Psoas muscle (tissue), 8 donors: ENCODE results near the gene EMILIN2. TPM values are rescaled to one million over a fixed set of nuclear protein-coding genes. Genes with fewer than 3 reads are reported as not detected.

Experiments
- ATAC-seq, 4 donors: fragments of 200-7000 bp; cut with Tn5 transposase; one replicate each; pipeline ENCODE4 v1.9.1; 2020; ENCODE audit warnings: moderate library complexity in 3 of 4, mild to moderate bottlenecking in 2 of 4
- DNase-seq, 2 donors: peaks; one replicate each; pipeline ENCODE4 v3.0.0-alpha.2; 2020
- H3K27ac ChIP-seq: fragments of 200-600 bp; one replicate; pipeline ENCODE4 v1.8.0; 2022
- H3K27me3 ChIP-seq, 3 donors: fragments of 200-600 bp in 1 of 3; one replicate each; pipeline versions ENCODE4 v1.6.1 to v1.8.0; 2013 to 2022; ENCODE audit warnings: low read length in 2 of 3, mild to moderate bottlenecking in 2 of 3, moderate library complexity in 1 of 3; ENCODE audit not compliant: insufficient read depth in 3 of 3
- H3K36me3 ChIP-seq, 2 donors: fragments of 200-600 bp in 1 of 2; one replicate each; pipeline versions ENCODE4 v1.6.1 to v1.8.0; 2013 to 2022; ENCODE audit warnings: low read depth in 1 of 2, mild to moderate bottlenecking in 1 of 2, moderate library complexity in 1 of 2; ENCODE audit not compliant: insufficient read depth in 1 of 2
- H3K4me1 ChIP-seq: fragments of 200-600 bp; one replicate; pipeline ENCODE4 v1.8.0; 2022
- H3K4me3 ChIP-seq: fragments of 200-600 bp; one replicate; pipeline ENCODE4 v1.8.0; 2022; ENCODE audit warnings: mild to moderate bottlenecking
- H3K9me3 ChIP-seq: fragments of 200-600 bp; one replicate; pipeline ENCODE4 v1.8.0; 2022
- WGBS, 3 donors: extraction: QIAGEN DNeasy Blood & Tissue Kit; methylation state at CpG; one replicate each; pipeline versions ENCODE4 v1.1.6 to v1.1.7; 2013; 5-methylcytosine and 5-hydroxymethylcytosine counted together
- intact Hi-C, 2 donors: fragments of 100-400 bp; cut with DNase I; formaldehyde crosslinking; loops; one replicate each; pipeline versions ENCODE4 v1.11.0 to v1.14.2; 2022
- polyA plus RNA-seq, 3 donors: library from polyadenylated mRNA; stranded (reverse); fragments of 200-250 nt; gene quantifications; one replicate each; pipeline ENCODE4 v1.2.3, GENCODE V29; 2013
- total RNA-seq, 4 donors: library from RNA; stranded (reverse); fragmentation: NEBNext Ultra II Directional in 2 of 4; extraction: Animal tissue kit (Norgen Biotek cat#: 25700) in 2 of 4; gene quantifications; one replicate each; pipeline versions ENCODE4 v1.2.1 to v1.2.4, GENCODE V29; 2021 to 2023
- TF ChIP-seq, protein P1 (sequence below): fragments of 200-600 bp; IDR thresholded peaks from one replicate; pipeline ENCODE4 v1.8.0; 2022; ENCODE audit warnings: antibody characterized with exemption
- donor health status: healthy with polysubstance abuse.
- donor health status: DM: no; HTN: no; CAD: no; lungs with moderate emphysema.
- donor health status: Bipolar disorder and iron deficiency.
- donor health status: healthy.
- donor health status: DM: yes; HTN: yes; CAD: no.
- donor health status: DM: no; HTN: no; CAD: no.
- donor health status: DM: no; HTN: no; CAD: no.
- donor health status: DM: yes; HTN: yes; CAD: no.

The EMILIN2 gene
- total and polyA plus RNA-seq, 7 donors, result 0.65 to 2.9 (median 2.2) TPM

- peaks cover 0 to 7% of the 10 kb centered on the region in 2 donors for H3K36me3 ChIP-seq
- H3K4me1 ChIP-seq, result peaks cover 26% of the 10 kb centered on the region
- no peak overlapping the region for H3K27ac ChIP-seq
- H3K9me3 ChIP-seq, result no peaks in the 10 kb centered on the region
- no peak overlapping the region for H3K4me3 ChIP-seq
- H3K27me3 ChIP-seq, result no peaks in the 10 kb centered on the region
- TF ChIP-seq, protein P1, sequence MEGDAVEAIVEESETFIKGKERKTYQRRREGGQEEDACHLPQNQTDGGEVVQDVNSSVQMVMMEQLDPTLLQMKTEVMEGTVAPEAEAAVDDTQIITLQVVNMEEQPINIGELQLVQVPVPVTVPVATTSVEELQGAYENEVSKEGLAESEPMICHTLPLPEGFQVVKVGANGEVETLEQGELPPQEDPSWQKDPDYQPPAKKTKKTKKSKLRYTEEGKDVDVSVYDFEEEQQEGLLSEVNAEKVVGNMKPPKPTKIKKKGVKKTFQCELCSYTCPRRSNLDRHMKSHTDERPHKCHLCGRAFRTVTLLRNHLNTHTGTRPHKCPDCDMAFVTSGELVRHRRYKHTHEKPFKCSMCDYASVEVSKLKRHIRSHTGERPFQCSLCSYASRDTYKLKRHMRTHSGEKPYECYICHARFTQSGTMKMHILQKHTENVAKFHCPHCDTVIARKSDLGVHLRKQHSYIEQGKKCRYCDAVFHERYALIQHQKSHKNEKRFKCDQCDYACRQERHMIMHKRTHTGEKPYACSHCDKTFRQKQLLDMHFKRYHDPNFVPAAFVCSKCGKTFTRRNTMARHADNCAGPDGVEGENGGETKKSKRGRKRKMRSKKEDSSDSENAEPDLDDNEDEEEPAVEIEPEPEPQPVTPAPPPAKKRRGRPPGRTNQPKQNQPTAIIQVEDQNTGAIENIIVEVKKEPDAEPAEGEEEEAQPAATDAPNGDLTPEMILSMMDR, result no peak
- no peak for DNase-seq
- peak in 2 of 4 donors; percentile 44 to 59 for ATAC-seq
- intact Hi-C loops, result no loop called here
Observed at GRCh38 chr18:2958819-2959298, 112.1 kb downstream of the EMILIN2 start.

GRCh38 chr18:2959341-2959740 lies 112.5 kb downstream of the EMILIN2 start:
- Histone ChIP-seq H3K36me3 (peaks cover 0 to 3% of the 10 kb centered on the region in 2 donors), H3K27ac (peak overlapping the region; percentile 13), H3K27me3 (no peaks in the 10 kb centered on the region), H3K4me3 (no peak overlapping the region), H3K4me1 (peaks cover 26% of the 10 kb centered on the region), H3K9me3 (no peaks in the 10 kb centered on the region)
- TF ChIP-seq, protein P1, result no peak
- peak in 2 of 4 donors; percentile 28 to 53 for ATAC-seq
- no peak for DNase-seq
- 43 to 50% (median 44%) methylated on average over 2 of the region's 2 CpGs for WGBS, 3 donors
- intact Hi-C loops, result no loop called here

DNA sequence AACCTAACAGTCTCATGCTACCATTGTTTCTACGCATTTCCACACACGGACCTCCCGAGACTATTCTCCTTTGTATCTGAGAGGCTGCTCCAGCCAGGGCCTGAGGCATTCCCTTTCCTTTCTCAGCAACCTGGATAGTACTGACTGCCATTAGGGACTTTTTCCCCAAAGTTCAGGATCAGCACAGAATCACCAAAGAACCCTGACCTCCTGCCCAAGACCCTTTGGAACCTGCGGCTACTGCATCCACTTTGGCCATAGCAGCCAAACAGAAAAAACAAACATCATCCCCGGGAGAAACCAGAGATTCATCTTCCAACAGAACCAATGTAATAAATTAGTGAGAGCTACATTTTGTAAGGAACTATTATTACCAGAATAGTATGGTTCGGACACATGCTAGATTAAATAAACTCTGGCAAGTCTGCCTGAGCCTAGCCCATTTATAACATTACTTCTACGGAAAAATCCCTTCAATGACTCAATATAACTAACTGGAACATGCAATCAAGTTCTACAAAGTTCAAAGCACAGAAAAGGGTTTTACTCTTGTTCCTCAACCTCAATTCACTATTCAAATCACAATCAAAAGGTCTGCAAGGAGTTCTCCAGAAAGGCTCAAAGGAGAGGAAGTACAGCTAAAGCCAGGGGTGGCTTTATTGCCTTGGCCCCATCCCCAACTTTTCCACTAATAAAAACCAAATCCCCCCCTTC lies 114.3 kb downstream of the EMILIN2 start:
- WGBS, 3 donors, result 81 to 85% (median 84%) methylated on average over 7 of the region's 7 CpGs
- DNase-seq (no peak), ATAC-seq (no peak)
- Histone ChIP-seq H3K27me3 (no peaks in the 10 kb centered on the region), H3K4me3 (no peak overlapping the region), H3K36me3 (no peaks in the 10 kb centered on the region), H3K27ac (peak overlapping the region; percentile 39), H3K9me3 (no peaks in the 10 kb centered on the region), H3K4me1 (peaks cover 26% of the 10 kb centered on the region)
- intact Hi-C loops, result no loop called here
- TF ChIP-seq, protein P1, result no peak

DNA sequence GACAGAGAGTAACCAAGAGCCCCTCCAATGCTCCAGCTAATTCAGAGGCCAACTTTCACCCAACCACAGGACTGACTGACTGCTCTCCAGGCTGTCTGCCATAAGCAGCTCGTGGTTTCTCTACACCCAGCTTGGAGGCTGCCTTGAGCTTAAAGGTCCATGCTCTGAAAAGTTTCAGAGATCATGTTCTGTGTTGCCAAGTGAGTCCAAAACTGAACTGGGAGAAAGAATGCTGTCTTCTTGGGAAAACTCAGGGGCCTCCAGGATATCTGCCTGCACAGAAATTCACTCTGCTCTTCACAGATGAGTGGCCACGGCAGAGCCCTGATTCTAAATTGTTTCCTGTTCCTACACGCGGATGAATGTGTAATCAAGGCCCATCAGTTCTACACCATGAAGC lies 115.0 kb downstream of the EMILIN2 start:
- Histone ChIP-seq H3K36me3 (no peaks in the 10 kb centered on the region), H3K27ac (peak overlapping the region; percentile 39), H3K4me3 (no peak overlapping the region), H3K9me3 (no peaks in the 10 kb centered on the region), H3K27me3 (no peaks in the 10 kb centered on the region), H3K4me1 (peaks cover 26% of the 10 kb centered on the region)
- DNase-seq (no peak), ATAC-seq (peak; percentile 46 to 67 (median 58))
- intact Hi-C loops, result no loop called here
- TF ChIP-seq, protein P1, result no peak
- 39 to 53% (median 48%) methylated on average over 4 of the region's 4 CpGs for WGBS, 3 donors
